Limb (tissue), 2 donors: ENCODE measurements around the gene PBX1.
A peak's percentile ranks its signal among the peaks of the same experiment; 100 is the strongest.

Source experiments
- DNase-seq, 2 donors: peaks; one replicate each; pipeline ENCODE4 v3.0.0-alpha.2; 2016; ENCODE audit errors: extremely low spot score in 2 of 2

The PBX1 gene

DNA sequence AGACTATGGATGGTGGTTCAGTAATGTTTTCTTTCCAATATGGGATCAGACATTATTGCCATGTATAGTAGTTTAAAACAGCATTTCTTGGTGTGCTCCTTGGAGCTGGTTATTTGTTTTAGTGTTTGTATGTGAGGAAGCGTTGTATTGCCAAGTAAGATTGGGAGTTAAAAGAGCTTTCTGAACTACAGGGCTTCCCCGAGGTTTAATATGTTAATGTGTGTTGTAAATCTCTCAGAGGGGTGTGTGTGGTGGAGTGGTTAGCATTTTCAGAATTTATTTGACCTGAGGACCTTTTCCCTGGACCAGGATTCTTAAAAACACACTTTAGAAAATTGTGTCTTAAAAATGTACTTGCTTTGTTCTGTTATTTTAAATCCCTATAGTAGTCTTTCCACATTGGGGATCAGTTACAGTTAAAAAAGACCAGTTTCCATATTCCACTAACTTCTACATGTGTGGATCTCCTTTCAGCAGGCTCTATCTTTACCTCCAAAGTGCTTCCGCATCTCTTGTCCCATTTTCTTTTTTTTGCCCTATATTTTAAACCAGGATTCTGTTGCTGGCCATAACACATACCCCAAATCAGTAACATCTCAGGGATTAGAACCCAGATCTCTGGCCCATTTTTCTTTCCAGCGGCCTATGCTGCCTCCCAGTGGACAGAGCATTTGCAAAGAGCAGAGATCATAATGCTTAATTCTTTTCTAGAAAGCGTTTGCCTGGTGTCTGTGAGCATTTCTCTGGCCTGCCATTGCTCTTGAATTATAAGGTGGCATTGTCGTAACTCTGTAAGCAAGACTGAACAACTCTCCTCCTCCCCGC is 58.6 kb downstream of the PBX1 start:
- DNase-seq = no peak

DNA sequence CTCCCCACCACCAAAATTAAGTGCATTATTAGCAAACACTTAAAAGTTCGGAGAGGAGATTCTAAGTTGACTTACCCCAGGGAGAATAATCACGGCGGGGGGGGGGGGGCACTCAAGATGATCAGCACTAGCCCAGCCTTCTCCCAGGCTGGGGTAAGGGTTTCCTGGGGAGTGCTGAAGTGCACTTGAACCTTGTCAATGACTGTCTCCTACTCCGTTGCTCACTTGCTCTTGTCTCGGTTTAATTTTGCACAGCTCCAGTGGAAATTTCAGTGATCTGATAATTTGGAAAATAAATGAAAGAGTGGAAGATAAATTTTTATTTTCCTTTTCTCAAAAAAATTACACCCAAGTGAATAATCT is 59.2 kb downstream of the PBX1 start:
- DNase-seq = no peak

- no peak for DNase-seq
These were observed 60.2 kb downstream of the PBX1 start for GRCh38 chr1:164619006-164619784.

GRCh38 chr1:164622068-164622845 is 63.3 kb downstream of the PBX1 start:
- peak in 1 of 2 donors; percentile 52 for DNase-seq

GRCh38 chr1:164623805-164624204 is 64.8 kb downstream of the PBX1 start:
- no peak for DNase-seq

DNA sequence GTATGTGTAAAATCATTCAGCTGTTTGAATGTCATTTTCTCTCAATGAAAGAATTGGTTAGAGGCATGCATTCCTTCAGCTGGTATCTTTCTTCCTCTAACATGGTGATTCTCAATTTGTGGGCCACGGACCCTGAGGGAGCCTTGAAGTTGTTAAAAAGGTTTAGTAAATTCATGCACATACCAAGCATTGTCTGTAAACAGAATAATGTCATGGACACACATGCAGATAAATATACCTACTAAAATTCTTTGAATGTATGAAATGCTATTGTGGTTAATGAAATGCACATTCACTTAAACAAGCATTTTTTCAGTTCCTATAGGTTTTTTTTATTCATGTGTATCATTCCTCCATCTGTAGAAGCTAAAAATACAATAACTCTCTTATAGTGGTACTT is 65.4 kb downstream of the PBX1 start:
- no peak for DNase-seq

- no peak for DNase-seq
These were observed 66.1 kb downstream of the PBX1 start for GRCh38 chr1:164625004-164625617.

GRCh38 chr1:164628772-164629171 is 69.8 kb downstream of the PBX1 start:
- no peak for DNase-seq

- DNase-seq = no peak
These were observed 71.0 kb downstream of the PBX1 start for GRCh38 chr1:164629971-164630370.

- no peak for DNase-seq
These were observed 71.8 kb downstream of the PBX1 start for GRCh38 chr1:164630626-164631396.

DNA sequence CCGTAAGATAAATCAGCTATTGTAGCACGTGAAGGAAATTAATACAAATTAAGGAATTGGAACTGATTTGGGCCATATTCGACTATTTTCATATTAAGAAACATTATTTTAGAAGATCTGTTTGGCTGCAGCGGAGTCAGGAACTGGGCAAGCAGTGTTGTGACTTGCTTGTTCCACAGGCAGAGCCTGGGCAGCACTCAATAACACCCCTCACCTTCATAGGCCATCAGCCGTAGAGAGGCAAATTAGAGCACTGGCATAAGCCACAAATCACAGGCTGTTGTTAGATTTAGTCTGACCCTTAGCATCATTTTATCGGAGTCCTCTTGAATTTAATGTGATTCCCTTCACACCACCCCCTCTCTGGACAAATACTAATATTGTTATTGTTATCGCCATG is 72.8 kb downstream of the PBX1 start:
- DNase-seq = no peak

GRCh38 chr1:164633997-164634396 is 75.0 kb downstream of the PBX1 start:
- no peak for DNase-seq

DNA sequence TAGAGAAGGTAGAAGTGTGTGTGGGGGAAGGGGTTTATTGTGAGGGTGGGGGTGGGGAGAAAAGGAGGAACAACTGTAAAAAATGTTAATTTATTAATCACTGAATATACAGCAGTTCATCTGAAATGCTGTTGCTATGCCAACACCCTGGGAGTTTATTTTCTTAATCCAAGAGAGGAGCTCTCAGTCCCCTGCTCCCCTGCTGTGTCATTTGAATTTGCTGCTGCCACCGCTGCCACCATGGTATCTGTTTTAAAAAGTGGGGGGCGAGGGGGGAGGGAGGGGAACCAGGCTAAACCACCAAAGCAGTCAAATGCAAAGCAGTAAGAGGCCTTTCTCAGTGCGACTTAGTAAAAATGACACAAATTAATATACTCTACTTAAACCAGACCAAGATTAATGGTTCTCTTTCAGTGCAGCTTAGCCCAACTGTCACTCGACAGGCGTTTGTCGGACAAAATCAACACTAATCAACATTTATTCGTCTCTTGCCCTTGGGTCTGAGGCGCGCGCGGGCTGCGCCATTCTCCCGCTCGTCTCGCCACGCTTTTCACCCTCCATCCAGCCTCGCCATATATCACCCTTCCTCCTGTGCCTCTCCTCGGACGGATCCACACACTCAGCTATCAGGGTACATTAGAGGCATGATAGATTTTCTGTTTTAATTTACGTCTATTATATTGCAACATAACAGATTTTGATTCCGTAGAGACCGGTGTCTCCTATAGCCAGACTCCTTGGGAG is 76.2 kb downstream of the PBX1 start:
- DNase-seq = no peak

DNA sequence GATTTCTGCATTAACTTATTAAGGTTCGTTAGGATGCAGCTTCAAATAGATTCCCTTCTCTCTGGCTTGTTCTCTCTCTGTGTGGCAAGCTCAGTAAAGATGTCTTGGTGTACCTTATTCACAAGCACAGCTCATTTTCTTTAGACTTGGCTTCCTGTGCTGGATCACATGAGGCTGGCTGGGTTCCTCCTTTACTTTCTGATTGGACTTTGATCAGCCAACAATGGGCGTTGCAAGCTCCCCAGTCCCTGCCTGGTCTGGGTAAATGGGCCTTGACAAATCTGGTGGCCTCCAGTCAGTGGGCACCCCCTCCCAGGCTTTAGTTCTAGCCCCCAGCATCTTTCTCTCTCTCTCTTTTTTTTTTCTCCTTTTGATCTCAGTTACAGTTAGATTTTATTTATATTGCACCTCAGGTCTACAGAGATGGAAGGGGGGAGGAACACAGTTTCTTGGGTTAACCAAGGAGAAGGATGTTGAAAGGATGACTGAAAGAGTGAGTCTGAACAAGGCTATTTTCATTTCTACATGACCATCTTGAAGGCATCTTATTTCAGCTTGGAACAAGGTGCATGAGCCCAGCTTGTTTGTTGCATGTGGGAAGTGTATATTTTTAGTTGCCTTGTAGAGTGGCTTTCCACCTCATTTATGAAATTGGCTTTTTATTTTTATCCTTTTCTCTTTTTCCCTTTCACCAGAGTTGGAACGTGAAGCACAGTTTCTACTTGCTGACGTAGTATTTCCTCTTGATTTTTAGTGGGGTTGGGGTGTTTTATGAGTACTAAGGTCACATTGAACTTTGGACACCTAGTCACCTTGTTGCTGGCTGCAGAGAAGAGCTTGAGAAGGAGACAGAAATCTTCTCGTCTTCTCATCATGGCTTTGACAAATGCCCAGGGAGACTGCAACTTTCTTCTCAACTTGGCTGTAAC is 77.1 kb downstream of the PBX1 start:
- no peak for DNase-seq

DNA sequence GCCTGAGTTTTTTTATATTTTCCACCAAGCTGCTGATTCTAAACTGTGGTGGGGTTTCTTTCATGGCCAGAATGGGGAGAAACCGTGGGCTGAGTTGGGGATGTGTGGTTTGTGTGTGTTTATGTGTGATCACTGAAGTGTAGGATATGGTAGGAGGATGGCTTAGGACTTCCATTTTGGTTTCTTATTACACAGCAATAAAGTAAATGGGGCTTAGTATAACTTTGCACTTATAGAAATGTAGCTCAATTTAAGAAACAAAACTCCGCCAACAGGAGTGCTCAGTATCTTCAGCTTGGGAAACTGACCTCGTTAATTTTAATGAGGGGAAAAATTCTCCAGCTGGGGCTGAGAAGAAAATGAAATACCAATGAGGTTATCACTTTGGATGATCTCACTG is 77.8 kb downstream of the PBX1 start:
- peak in 1 of 2 donors; percentile 9 for DNase-seq

DNA sequence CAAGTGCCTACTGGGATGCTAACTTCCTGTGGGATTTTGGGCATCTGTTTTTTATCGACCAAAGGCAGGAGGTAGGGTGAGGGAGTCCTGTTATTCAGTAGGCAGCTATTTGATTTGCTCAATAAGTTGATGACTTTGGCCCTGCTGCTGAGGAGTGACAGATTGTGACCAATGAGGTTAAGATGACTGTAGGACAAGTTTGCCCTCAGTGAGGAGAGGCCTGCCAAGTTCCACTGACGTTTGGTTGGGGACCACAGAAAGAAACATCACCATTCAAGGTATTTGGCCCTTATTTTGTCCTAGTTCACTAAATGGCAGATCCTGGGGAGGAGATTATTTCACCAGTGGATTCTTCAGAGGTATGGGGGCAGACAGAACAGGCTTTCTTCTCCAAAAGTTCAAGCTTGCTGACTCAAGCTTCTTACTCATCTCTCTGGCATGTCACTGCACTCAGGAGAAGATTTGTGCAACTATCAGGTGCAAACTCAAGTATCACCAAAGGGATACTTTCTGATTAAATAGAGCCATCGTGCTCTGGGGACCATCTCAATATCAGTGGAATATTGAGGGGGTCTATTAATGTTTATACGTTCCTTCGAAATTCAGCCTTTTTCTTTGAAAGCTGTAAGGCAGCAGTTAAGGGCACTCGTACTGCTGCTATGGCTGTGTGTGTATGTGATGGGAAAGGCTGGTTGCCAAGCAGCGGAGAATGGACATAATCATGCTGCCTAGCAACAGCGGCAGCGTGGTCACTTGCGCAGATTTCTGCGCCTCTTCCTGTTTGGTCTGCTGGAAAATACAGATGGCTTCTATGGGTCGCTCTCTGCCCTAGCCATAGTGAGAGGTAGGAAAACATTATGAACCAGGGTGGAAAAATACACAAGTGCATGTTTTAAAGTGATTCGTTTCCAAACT is 78.7 kb downstream of the PBX1 start:
- peak; percentile 21 to 58 for DNase-seq

- DNase-seq = no peak
These were observed 79.7 kb downstream of the PBX1 start for GRCh38 chr1:164638492-164639202.
